GM19463 (cell line): Measurements from ENCODE around the gene CDK16.

Experiments used
- ATAC-seq: cut with Tn5 transposase; IDR thresholded peaks from one replicate; pipeline ENCODE4 v1.9.1; 2021; ENCODE audit warnings: mild to moderate bottlenecking, moderate library complexity; ENCODE audit not compliant: unreplicated experiment

CDK16 gene

DNA sequence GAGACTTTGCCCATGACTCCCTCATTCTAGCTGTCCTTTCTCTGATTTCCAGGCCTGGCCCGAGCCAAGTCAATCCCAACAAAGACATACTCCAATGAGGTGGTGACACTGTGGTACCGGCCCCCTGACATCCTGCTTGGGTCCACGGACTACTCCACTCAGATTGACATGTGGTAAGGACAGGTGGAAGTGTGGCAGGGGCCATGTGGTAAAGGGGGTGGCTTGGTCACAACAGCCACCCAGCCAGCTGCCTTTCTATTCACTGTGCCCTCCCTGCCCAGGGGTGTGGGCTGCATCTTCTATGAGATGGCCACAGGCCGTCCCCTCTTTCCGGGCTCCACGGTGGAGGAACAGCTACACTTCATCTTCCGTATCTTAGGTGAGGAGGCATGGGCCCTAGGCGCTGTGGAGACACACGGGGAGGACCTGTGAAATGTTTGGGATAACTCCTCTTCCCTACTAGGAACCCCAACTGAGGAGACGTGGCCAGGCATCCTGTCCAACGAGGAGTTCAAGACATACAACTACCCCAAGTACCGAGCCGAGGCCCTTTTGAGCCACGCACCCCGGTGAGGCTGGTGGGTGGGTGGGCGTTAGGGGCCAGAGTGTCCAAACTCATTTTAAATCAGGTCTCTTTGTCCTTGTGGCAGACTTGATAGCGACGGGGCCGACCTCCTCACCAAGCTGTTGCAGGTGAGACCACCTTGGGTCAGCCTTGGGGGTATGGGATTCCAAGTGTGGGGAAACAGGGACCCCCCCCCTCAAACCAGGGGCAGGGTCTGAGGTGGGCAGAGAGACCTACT, 8.3 kb downstream of the CDK16 start:
- ATAC-seq = no peak

DNA sequence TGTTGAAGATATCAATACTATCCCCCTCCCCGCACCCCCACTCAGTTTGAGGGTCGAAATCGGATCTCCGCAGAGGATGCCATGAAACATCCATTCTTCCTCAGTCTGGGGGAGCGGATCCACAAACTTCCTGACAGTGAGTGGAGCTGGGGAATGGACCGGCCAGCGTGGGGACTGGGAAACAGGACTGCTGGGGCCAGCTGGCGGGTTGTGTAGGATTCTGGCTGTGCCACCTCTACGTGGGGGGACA, 8.8 kb downstream of the CDK16 start:
- no peak for ATAC-seq

DNA sequence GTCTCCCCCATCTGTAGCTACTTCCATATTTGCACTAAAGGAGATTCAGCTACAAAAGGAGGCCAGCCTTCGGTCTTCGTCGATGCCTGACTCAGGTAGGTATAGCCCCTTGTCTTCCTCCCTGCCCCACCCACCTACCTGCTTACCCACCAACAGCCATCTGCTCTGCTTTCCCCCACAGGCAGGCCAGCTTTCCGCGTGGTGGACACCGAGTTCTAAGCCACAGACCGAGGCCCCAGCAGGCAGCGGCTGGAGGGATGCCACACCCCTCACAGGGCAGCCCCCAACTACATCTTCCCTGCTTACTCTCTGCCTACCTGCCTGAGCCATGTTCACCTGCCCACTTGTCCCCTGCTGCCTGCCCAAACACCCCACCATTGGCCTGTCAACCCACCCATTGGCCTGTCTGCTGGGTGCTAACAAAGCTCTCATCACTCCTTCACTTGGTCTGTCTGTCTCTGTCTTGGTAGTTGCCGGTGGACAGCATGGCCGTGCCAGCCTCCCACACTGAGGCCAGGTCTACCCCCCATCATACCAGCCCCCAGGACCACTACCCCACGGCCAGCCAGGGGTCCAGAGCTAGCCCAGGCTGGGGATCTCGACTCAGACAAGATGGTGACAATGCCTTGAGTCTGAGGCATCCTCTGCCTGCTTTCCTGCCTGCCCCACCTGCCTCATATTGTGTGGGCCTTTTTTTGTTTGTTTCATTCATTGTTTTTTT, 10.2 kb downstream of the CDK16 start:
- no peak for ATAC-seq

- no peak for ATAC-seq
Measured at GRCh38 chrX:47229427-47229826, 10.9 kb downstream of the CDK16 start.

- no peak for ATAC-seq
Measured at GRCh38 chrX:47230136-47230868, 11.8 kb downstream of the CDK16 start.

- no peak for ATAC-seq
Measured at GRCh38 chrX:47231167-47231566, 12.7 kb downstream of the CDK16 start.

DNA sequence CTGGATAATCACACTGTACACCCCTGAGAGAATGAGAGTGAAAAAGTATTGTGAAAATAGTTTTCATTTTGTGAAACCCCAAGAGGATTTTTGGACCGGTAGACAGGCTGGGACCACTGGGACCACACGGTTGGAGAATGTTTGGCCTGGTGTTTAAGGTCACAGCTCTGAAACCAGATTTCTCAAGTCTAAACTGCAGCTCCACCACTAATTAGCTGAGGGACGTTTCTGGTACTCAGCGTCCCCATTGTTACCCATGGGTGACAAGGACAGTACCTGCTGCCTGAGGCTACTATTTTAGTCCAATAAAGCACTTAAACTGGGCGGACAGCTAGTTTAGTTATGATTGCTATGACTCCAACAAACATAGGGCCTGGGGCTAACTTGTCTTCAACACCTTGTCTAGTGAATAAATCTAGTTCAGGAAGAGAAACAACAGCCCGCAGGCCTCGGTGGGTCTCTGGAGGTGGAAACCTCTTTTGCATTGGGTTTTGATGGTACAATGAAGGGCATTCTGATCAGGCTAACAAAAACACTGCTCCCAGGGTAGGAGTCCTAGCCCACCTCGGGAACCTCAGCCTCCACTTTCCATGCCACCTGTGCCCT, 13.8 kb downstream of the CDK16 start:
- ATAC-seq = no peak

- peak; percentile 11 for ATAC-seq
Measured at GRCh38 chrX:47232803-47233332, 14.4 kb downstream of the CDK16 start, which contains the start of gene USP11. Gene USP11, plus strand, starts transcription at chrX:47233009. Its CDS starts 35 bp downstream, at chrX:47233044.

GRCh38 chrX:47233333-47234113, 15.0 kb downstream of the CDK16 start:
- ATAC-seq = peak; percentile 88

DNA sequence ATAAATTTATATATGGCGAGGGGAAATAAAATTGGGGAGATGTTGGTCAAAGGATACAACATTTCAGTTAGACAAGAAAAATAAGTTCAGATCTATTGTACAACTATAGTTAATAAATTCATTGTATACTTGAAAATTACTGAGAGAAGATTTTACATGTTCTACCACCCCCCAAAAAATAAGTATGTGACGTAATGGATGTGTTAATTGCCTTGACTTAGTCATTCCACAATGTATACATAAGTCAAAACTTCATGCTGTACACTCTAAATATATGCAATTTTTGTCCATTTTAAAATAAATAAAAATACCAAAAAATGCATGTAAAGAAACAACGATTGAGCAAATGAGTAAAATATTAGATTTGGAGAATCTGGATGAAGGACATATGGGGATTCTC, 16.1 kb downstream of the CDK16 start:
- no peak for ATAC-seq

DNA sequence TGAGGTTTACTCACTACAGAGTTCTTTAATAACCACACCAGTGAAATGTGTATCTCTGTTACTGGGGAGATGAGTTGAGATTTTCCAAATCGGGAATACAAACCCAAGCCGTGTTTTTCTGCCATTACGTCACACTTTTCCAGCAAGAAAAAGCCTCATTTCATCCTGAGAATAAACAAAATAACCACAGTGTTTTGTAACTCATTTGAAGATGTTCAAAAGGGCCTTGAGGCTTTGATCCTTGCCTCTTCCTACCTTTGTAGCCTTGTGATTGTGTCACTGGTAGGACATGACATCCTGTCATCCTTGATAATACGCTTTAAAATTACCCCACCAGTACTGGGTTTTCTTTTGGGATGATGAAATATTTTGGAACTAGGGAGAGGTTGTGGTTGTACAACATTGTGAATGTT, 17.2 kb downstream of the CDK16 start:
- no peak for ATAC-seq

- ATAC-seq = no peak
Measured at GRCh38 chrX:47239199-47239598, 20.7 kb downstream of the CDK16 start.

DNA sequence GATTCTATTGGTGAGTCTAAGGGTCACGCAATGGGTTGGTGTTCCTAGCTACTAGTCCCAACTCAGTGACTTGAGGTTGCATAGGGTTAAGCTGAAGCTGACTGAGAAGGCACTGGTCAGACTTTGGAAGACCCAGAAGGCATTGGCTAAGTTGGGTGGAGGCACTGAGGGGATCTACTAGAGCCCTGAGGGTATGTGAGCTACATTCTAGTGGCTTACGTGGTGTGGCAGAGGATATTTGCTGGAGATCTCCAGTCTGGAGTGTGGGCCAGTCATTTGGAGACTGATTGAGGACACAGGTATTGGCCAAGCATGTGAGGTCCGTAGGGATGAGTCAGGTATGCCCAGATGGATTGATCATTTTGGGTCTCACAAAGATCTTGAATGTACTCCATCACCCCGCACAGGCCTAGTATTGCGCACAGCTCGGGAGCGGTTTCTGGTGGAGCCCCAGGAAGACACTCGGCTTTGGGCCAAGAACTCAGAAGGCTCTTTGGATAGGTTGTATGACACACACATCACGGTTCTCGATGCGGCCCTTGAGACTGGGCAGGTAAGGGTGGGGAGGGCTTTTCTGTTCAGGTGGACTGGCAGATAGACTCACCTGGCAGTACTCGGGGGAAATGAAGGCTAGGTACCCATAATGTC, 21.5 kb downstream of the CDK16 start:
- ATAC-seq = no peak

GRCh38 chrX:47240619-47241018, 22.1 kb downstream of the CDK16 start:
- no peak for ATAC-seq

GRCh38 chrX:47241201-47242011, 22.9 kb downstream of the CDK16 start:
- no peak for ATAC-seq

DNA sequence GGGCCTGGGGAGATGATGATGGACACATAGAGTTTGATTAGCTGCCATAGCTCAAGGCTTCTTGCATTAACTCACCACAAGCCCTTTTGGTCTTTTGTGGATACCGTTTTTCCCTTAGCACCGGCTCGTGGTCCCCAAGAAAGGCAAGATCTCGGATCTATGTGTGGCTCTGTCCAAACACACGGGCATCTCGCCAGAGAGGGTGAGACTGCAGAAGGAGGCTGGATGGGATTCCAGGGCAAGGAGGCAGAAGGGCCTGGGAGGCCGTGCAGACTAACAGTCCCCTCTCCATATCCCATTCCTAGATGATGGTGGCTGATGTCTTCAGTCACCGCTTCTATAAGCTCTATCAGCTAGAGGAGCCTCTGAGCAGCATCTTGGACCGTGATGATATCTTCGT, 23.8 kb downstream of the CDK16 start:
- ATAC-seq = no peak

- no peak for ATAC-seq
Measured at GRCh38 chrX:47243351-47243750, 24.9 kb downstream of the CDK16 start.

- no peak for ATAC-seq
Measured at GRCh38 chrX:47244676-47245075, 26.2 kb downstream of the CDK16 start.

DNA sequence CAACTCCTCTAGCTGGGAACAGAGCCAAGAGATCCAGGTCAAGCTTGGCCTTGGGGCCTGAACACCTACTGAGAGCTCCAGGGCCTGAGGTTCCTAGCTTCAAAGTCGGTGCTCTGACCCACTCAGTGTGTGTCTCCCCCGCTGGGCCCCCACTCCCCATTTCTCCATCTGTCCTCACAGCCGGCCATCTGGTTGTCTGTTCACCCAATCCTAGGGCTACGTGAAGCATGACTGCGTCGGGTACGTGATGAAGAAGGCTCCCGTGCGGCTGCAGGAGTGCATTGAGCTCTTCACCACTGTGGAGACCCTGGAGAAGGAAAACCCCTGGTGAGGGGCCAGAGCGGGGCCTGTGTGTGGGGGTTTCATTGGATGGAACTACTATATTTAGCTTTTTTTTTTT, 26.7 kb downstream of the CDK16 start:
- no peak for ATAC-seq
